ENCODE results near the gene LSM6. TPM values are rescaled to one million over a fixed set of nuclear protein-coding genes. Genes with fewer than 3 reads are reported as not detected.

LSM6 gene
- total and polyA plus RNA-seq, 3 donors from 2014 or later = 33.1 to 49.1 (median 39.9) TPM

- DNase-seq = no peak
- no peaks in the 10 kb centered on the region for H3K4me1 ChIP-seq
- no peaks in the 10 kb centered on the region for H3K36me3 ChIP-seq (ENCODE audit: low read depth, missing control alignments)
- no peaks in the 10 kb centered on the region for H3K9me3 ChIP-seq
- no peaks in the 10 kb centered on the region for H3K27me3 ChIP-seq
- no peak overlapping the region for H3K27ac ChIP-seq
- TF ChIP-seq POLR2A (IDR thresholded peaks at IDR 0.05) = no peak
- TF ChIP-seq CTCF (IDR thresholded peaks at IDR 0.05) = no peak
- intact Hi-C loops (cut with DNase I; ENCODE audit: low total_unique reads) = no loop called here
- H3K4me3 ChIP-seq = no peak overlapping the region
Measured at GRCh38 chr4:146142768-146143167, 32.8 kb upstream of the LSM6 start.

- H3K9me3 ChIP-seq = no peaks in the 10 kb centered on the region
- intact Hi-C loops (cut with DNase I; ENCODE audit: low total_unique reads) = no loop called here
- no peaks in the 10 kb centered on the region for H3K4me1 ChIP-seq
- DNase-seq = no peak
- H3K27ac ChIP-seq = no peak overlapping the region
- no peaks in the 10 kb centered on the region for H3K36me3 ChIP-seq (ENCODE audit: low read depth, missing control alignments)
- TF ChIP-seq CTCF (IDR thresholded peaks at IDR 0.05) (no peak), POLR2A (IDR thresholded peaks at IDR 0.05) (no peak)
- H3K4me3 ChIP-seq = no peak overlapping the region
- WGBS, 2 donors = 91 to 96% methylated on average over 3 of the region's 3 CpGs
- H3K27me3 ChIP-seq = no peaks in the 10 kb centered on the region
Measured at GRCh38 chr4:146143888-146144287, 31.6 kb upstream of the LSM6 start.

GRCh38 chr4:146146918-146147317, 28.6 kb upstream of the LSM6 start:
- no peak for TF ChIP-seq CTCF (IDR thresholded peaks at IDR 0.05)
- no peak overlapping the region for H3K27ac ChIP-seq
- intact Hi-C loops (cut with DNase I; ENCODE audit: low total_unique reads) = no loop called here
- no peak for DNase-seq
- H3K4me3 ChIP-seq = no peak overlapping the region
- WGBS, 2 donors = 97% methylated on average over 3 of the region's 3 CpGs
- H3K4me1 ChIP-seq = no peaks in the 10 kb centered on the region
- H3K36me3 ChIP-seq (ENCODE audit: low read depth, missing control alignments) = no peaks in the 10 kb centered on the region
- no peaks in the 10 kb centered on the region for H3K27me3 ChIP-seq
- no peaks in the 10 kb centered on the region for H3K9me3 ChIP-seq

- WGBS, 2 donors = 91 to 93% methylated on average over 4 of the region's 4 CpGs
- Histone ChIP-seq H3K27me3 (no peaks in the 10 kb centered on the region), H3K4me1 (no peaks in the 10 kb centered on the region), H3K36me3 (ENCODE audit: low read depth, missing control alignments) (no peaks in the 10 kb centered on the region), H3K27ac (no peak overlapping the region), H3K4me3 (no peak overlapping the region), H3K9me3 (no peaks in the 10 kb centered on the region)
- TF ChIP-seq POLR2A (IDR thresholded peaks at IDR 0.05) = no peak
- TF ChIP-seq CTCF (IDR thresholded peaks at IDR 0.05) = no peak
- intact Hi-C loops (cut with DNase I; ENCODE audit: low total_unique reads) = no loop called here
- no peak for DNase-seq
Measured at GRCh38 chr4:146148021-146148420, 27.5 kb upstream of the LSM6 start.

- intact Hi-C loops (cut with DNase I; ENCODE audit: low total_unique reads) = no loop called here
- Histone ChIP-seq H3K4me1 (no peaks in the 10 kb centered on the region), H3K4me3 (no peak overlapping the region), H3K27me3 (no peaks in the 10 kb centered on the region), H3K9me3 (no peaks in the 10 kb centered on the region), H3K36me3 (ENCODE audit: low read depth, missing control alignments) (no peaks in the 10 kb centered on the region), H3K27ac (no peak overlapping the region)
- WGBS, 2 donors = 49 to 50% methylated on average over 2 of the region's 2 CpGs
- DNase-seq = no peak
- TF ChIP-seq CTCF (IDR thresholded peaks at IDR 0.05) (no peak), POLR2A (IDR thresholded peaks at IDR 0.05) (no peak)
Measured at GRCh38 chr4:146154057-146154456, 21.5 kb upstream of the LSM6 start.
